Motor neuron (in vitro differentiated cells): ENCODE measurements around the gene SEH1L. TPM values are rescaled to one million over a fixed set of nuclear protein-coding genes. Genes with fewer than 3 reads are reported as not detected.

ENCODE experiments used
- ATAC-seq, 8 experiments: fragments of 200-7000 bp; cut with Tn5 transposase; replicated peaks in 6 of 8; 2 replicates each; pipeline ENCODE4 v1.8.0; 2021; ENCODE audit warnings: mild to moderate bottlenecking in 8 of 8, moderate library complexity in 8 of 8
- H3K27ac ChIP-seq, 2 donors: fragments of 250-450 bp; sonication (Bioruptor Pico); 2 replicates each; pipeline ENCODE4 v1.9.0; 2021; ENCODE audit warnings: antibody characterized with exemption in 2 of 2, mild to moderate bottlenecking in 2 of 2, moderate library complexity in 1 of 2
- H3K4me1 ChIP-seq, 2 donors: fragments of 250-450 bp; sonication (Bioruptor Pico); replicated peaks in 1 of 2; 2 replicates each; pipeline ENCODE4 v1.6.1; 2021; ENCODE audit warnings: antibody characterized with exemption in 2 of 2, mild to moderate bottlenecking in 2 of 2, moderate library complexity in 1 of 2
- H3K4me3 ChIP-seq, 5 donors: fragments of 250-450 bp; sonication (Bioruptor Pico); 2 replicates each; pipeline ENCODE4 v1.9.0; 2021; ENCODE audit warnings: antibody characterized with exemption in 5 of 5, mild to moderate bottlenecking in 5 of 5, moderate library complexity in 4 of 5
- WGBS, 10 experiments: fragments of 450-650 bp; shearing (Covaris generic); methylation state at CpG; one replicate each; pipeline ENCODE4 v1.0.0; 2022; 5-methylcytosine and 5-hydroxymethylcytosine counted together
- in situ Hi-C, 9 experiments: fragments of 400-800 bp; cut with MboI; loops; one replicate each; pipeline ENCODE4 v1.15.0; 2021; ENCODE audit warnings: low sequenced_read_pairs in 9 of 9, low pct_unique_long_range_greater_than_20kb in 2 of 9; ENCODE audit not compliant: unreplicated experiment in 9 of 9
- total RNA-seq, 8 experiments: library from RNA; unstranded; fragments of 300-600 nt; gene quantifications; 2 replicates each; pipeline versions ENCODE4 v1.2.3 to v1.2.4, GENCODE V29; 2022

Gene SEH1L
- total RNA-seq, 8 experiments from 2014 or later, result 11.9 to 51.6 (median 22.5) TPM

DNA sequence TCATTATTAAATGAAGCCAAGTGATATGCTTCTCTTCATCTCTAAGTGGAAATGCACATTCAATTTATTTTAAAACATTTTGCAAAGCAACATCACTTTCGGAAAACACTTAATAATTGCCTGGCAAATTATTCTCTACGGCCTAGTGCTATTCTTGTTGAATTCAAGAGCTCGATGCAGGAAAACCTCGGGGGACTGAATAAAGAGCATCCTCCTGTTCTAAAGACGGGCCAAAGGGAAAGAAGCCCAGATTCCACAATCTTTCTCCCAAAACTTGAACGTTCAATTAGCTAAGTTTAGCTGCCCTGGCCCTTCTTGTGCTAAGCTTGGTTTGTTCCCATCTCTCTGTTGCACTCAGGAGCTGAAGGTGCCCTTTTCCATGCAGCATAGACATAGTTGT, 23.2 kb upstream of the SEH1L start:
- H3K27ac ChIP-seq, result no peak overlapping the region
- peaks cover 0 to 3% of the 10 kb centered on the region in 2 donors for H3K4me1 ChIP-seq
- in situ Hi-C loops, result loop anchor here in 5 of 9 experiments (10.0 to 25.0 kb wide), 4 partner anchors 187 to 512 kb away; partner anchors contain the start of genes CEP76 (in 1 of the 5), PRELID3A (in 1 of the 5) and PSMG2 (in 1 of the 5)
- ATAC-seq, result no peak
- 42 to 79% (median 66%) methylated on average over 2 to 6 of the region's 6 CpGs; no CpG with 5 or more reads in 3 of the 10 experiments for WGBS, 10 experiments
- no peak overlapping the region for H3K4me3 ChIP-seq

DNA sequence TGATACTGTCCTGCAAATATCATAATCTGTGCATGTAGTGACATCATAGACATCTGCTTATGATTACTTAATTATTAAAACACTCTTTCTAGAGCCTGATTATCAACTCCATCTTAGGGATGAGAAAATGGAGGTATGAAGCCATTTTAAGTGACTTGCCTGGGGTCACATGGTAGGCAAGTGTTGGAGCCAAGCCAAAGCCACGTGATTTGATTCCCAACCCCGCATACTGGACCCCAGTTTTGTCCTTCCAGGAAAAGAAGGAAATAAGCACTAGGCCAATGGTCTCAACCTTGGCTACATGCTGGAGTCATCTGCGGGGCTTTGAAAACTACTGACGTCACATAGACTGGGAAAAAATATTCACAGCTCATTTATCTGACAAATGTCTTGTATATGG, 19.6 kb upstream of the SEH1L start:
- peaks cover under 1 to 3% of the 10 kb centered on the region in 2 donors for H3K4me1 ChIP-seq
- H3K4me3 ChIP-seq, result no peak overlapping the region
- 20 to 100% (median 83%) methylated on average over 1 to 4 of the region's 4 CpGs; no CpG with 5 or more reads in 1 of the 10 experiments for WGBS, 10 experiments
- H3K27ac ChIP-seq, result no peak overlapping the region
- in situ Hi-C loops, result loop anchor here in 5 of 9 experiments (10.0 to 25.0 kb wide), 4 partner anchors 191 to 516 kb away; partner anchors contain the start of genes CEP76 (in 1 of the 5), PRELID3A (in 1 of the 5) and PSMG2 (in 1 of the 5)
- no peak for ATAC-seq

DNA sequence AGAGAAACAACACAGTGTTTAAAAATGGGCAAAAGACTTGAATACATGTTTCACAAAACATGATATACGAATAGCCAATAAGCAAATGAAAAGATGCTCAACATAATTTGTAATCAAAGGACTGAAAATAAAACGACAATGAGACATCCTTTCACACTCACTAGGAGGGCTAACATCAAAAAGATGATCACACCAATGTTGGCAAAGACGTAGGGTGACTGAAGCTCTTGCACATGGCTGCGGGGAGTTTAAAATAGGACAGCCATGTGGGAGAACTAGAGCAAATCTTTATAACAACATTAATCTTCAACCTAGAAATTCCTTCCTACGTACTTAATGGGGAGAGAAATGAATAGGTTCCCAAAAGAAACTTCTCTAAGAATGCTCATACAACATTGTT, 19.2 kb upstream of the SEH1L start:
- in situ Hi-C loops, result loop anchor here in 5 of 9 experiments (10.0 to 25.0 kb wide), 4 partner anchors 191 to 516 kb away; partner anchors contain the start of genes CEP76 (in 1 of the 5), PRELID3A (in 1 of the 5) and PSMG2 (in 1 of the 5)
- Histone ChIP-seq H3K4me3 (no peak overlapping the region), H3K27ac (no peak overlapping the region), H3K4me1 (peaks cover 3 to 4% of the 10 kb centered on the region in 2 donors)
- ATAC-seq, result no peak
- 42 to 87% (median 75%) methylated on average over 2 to 5 of the region's 5 CpGs; no CpG with 5 or more reads in 1 of the 10 experiments for WGBS, 10 experiments

DNA sequence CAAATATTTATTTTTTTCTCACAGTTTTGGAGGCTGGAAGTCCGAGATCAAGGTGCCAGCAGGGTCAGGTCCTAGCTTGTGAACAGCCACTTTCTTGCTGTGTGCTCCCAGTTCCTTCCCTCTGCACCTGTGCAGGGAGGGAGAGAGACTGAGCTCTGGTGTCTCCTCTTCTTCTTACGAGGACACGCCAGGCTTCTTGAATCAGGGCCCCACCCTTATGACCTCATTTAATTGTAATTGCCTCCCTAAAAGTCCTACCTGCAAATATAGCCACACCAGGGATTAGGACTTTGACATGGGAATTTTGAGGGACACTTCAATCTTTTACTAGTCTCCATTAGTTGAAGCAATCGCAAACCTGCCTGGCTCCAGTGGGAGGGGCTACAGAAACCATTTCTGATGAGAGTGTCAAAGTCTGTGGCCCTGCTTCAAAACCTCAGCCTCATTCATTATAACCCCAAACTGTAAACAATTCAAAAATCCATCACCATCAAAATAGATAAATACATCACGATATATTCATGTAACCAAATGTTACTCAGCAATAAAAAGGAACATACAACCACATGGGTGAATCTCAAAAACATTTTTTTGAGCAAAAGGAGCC, 18.2 kb upstream of the SEH1L start:
- peaks cover 0 to 4% of the 10 kb centered on the region in 2 donors for H3K4me1 ChIP-seq
- H3K27ac ChIP-seq, result no peak overlapping the region
- in situ Hi-C loops, result loop anchor here in 8 of 9 experiments (5.0 to 25.0 kb wide), 6 partner anchors 192 to 517 kb away; partner anchors contain the start of genes CEP76 (in 1 of the 8), PRELID3A (in 1 of the 8) and PSMG2 (in 1 of the 8)
- ATAC-seq, result peak in 1 of 8 experiments; percentile 61
- no peak overlapping the region for H3K4me3 ChIP-seq
- WGBS, 10 experiments, result 43 to 100% (median 74%) methylated on average over 1 to 3 of the region's 5 CpGs; no CpG with 5 or more reads in 2 of the 10 experiments

DNA sequence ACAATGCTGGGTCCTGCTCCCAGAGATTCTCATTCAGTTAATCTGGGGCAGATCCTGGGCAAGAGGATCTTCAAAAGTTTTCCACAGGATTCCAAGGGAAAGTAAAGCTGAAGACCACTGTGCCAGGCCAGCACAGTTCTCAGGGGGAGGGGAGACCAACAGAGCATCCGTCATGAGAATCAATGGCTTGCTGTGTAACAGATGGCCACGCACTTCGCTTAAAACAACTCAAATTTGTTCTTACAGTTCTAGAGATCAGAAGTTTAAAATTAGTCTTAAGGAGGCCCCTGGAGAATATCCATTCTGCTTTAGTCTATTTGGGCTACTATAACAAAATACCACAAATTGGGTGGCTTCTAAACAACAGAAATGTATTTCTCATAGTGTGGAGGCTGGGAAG, 17.4 kb upstream of the SEH1L start:
- H3K4me3 ChIP-seq, result no peak overlapping the region
- no peak overlapping the region for H3K27ac ChIP-seq
- peaks cover 0 to 4% of the 10 kb centered on the region in 2 donors for H3K4me1 ChIP-seq
- ATAC-seq, result no peak
- WGBS, 10 experiments, result 0 to 100% (median 94%) methylated on average over 1 to 3 of the region's 3 CpGs; no CpG with 5 or more reads in 5 of the 10 experiments
- in situ Hi-C loops, result loop anchor here in 7 of 9 experiments (5.0 to 25.0 kb wide), 6 partner anchors 193 to 518 kb away; partner anchors contain the start of genes CEP76 (in 1 of the 7), PRELID3A (in 1 of the 7) and PSMG2 (in 1 of the 7)

DNA sequence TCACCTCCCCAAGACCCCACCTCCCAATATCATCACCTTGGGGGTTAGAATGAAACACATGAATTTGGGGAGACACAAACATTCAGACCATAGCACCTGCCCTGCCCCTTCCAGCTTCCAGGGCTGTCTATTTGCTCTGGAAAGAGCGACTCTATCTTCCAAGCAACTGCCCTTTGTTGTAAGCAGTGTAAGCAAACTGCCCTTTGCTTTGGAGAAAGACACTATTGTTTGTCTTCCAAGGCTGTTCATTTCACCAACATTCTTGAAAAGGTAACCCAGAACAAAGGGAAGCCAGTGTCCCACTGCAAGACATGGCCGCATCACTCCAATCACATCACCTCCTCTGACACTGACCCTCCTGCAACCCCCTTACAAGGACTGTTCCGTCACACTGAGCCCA, 16.9 kb upstream of the SEH1L start:
- peaks cover 0 to 4% of the 10 kb centered on the region in 2 donors for H3K4me1 ChIP-seq
- in situ Hi-C loops, result loop anchor here in 7 of 9 experiments (5.0 to 25.0 kb wide), 6 partner anchors 194 to 519 kb away; partner anchors contain the start of genes CEP76 (in 1 of the 7), PRELID3A (in 1 of the 7) and PSMG2 (in 1 of the 7)
- H3K4me3 ChIP-seq, result no peak overlapping the region
- ATAC-seq, result no peak
- 20 to 100% (median 86%) methylated on average over 1 to 2 of the region's 3 CpGs; no CpG with 5 or more reads in 7 of the 10 experiments for WGBS, 10 experiments
- no peak overlapping the region for H3K27ac ChIP-seq

DNA sequence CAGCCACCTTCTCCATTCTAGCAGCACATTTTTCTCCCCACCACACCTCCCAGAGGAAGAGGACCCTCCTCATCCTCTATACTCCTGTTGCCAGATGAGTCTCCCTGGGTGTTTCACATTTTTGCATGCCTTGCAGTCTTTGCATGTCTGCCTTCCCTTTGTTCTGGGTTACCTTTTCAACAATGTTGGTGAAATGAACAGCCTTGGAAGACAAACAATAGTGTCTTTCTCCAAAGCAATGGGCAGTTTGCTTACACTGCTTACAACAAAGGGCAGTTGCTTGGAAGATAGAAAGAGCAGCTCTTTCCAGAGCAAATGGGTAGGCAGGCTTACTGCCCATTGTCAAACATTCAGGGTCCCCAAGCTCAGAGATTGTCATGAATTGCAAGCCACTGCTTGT, 14.5 kb upstream of the SEH1L start:
- Histone ChIP-seq H3K4me1 (peaks cover 0 to 4% of the 10 kb centered on the region in 2 donors), H3K4me3 (no peak overlapping the region), H3K27ac (no peak overlapping the region)
- in situ Hi-C loops, result loop anchor here in 7 of 9 experiments (5.0 to 25.0 kb wide), 6 partner anchors 196 to 521 kb away; partner anchors contain the start of genes CEP76 (in 1 of the 7), PRELID3A (in 1 of the 7) and PSMG2 (in 1 of the 7)
- peak in 1 of 8 experiments; percentile 58 for ATAC-seq

DNA sequence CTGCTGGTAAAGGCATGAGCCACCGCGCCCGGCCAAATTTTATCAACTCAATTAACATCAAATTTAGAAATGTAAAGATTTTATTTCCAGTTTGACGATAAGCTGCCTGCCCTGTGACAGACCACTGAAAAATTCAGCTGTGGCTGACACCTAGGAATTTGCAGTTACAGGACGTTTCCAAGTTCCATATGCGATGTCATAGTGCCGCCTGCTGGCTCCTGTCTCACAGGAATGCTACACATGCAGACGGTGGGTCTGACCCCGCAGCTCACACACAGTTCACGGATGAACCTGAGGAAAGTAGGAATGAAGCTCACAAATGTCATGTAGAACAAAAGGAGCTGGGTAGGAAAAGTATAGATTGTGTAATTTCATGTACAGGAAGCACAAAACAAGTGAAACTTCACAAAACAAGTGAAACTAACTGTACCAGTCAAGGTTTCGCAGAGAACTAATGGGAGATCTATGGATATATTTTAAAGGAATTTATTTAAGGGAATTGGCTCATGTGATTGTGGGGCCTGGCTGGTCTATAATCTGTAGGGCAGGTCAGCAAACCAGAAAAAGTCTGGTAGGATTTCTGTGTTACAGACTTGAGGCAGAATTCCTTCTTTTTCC, 13.2 kb upstream of the SEH1L start:
- in situ Hi-C loops, result loop anchor here in 7 of 9 experiments (5.0 to 25.0 kb wide), 6 partner anchors 197 to 522 kb away; partner anchors contain the start of genes CEP76 (in 1 of the 7), PRELID3A (in 1 of the 7) and PSMG2 (in 1 of the 7)
- Histone ChIP-seq H3K27ac (no peak overlapping the region), H3K4me3 (no peak overlapping the region), H3K4me1 (peaks cover 0 to 4% of the 10 kb centered on the region in 2 donors)
- peak; percentile 89 to 99 (median 93) for ATAC-seq
- 11 to 100% (median 36%) methylated on average over 1 to 11 of the region's 11 CpGs; no CpG with 5 or more reads in 2 of the 10 experiments for WGBS, 10 experiments

DNA sequence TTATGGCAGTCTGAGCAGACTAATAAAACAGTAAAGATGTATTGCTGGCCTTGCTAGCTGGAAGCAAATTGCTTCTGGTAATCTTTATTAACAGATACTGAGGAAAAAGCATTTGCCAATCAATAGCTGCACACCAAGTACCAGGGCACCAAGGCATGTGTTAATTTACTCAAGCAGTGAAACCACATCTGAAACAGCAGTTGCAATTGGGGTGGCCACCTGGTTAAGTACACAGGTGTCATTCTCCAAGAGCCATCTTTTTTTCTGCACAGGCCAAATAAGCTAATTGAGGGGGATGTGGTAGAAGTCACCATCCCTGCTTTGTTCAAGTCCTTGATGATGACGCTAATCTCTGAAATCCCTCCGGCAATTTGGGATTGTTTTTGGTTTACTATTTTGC, 8.6 kb upstream of the SEH1L start:
- WGBS, 10 experiments, result 86 to 100% (median 100%) methylated on average over 2 of the region's 2 CpGs; no CpG with 5 or more reads in 3 of the 10 experiments

DNA sequence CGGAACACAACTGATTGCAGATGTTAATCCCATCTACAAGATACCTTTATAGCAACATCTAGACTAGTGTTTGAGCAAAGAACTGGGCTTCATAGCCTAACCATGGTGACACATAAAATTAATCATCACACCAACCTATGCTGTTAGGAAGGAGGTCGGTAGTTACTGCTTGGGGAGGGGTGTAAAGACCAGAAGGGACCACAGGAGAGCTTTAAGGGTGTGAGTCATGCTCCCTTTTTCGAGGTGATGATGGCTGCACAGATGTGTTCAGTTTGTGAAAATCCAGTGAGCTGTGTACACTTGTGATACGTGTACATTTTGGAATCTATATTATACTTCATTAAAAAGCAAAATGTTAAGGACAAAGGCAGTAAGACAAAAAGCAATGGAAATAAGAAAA, 4.6 kb upstream of the SEH1L start:
- in situ Hi-C loops, result loop anchor here in 4 of 9 experiments (25.0 kb wide), 3 partner anchors 206 to 531 kb away; partner anchors contain the start of genes CEP76 (in 1 of the 4), PRELID3A (in 1 of the 4) and PSMG2 (in 1 of the 4)
- no peak for ATAC-seq
- WGBS, 10 experiments, result 23 to 100% (median 71%) methylated on average over 1 to 4 of the region's 4 CpGs; no CpG with 5 or more reads in 1 of the 10 experiments
- no peak overlapping the region for H3K27ac ChIP-seq
- H3K4me3 ChIP-seq, result no peak overlapping the region
- peaks cover 5 to 7% of the 10 kb centered on the region in 2 donors for H3K4me1 ChIP-seq

More for the DNA sequence above, 8.6 kb upstream of the SEH1L start:
- in situ Hi-C loops, result loop anchor here in 6 of 9 experiments (10.0 to 25.0 kb wide), 5 partner anchors 202 to 527 kb away; partner anchors contain the start of genes CEP76 (in 1 of the 6), PRELID3A (in 1 of the 6) and PSMG2 (in 1 of the 6)
- H3K27ac ChIP-seq, result no peak overlapping the region
- H3K4me1 ChIP-seq, result no peaks in the 10 kb centered on the region
- no peak overlapping the region for H3K4me3 ChIP-seq
- ATAC-seq, result no peak

DNA sequence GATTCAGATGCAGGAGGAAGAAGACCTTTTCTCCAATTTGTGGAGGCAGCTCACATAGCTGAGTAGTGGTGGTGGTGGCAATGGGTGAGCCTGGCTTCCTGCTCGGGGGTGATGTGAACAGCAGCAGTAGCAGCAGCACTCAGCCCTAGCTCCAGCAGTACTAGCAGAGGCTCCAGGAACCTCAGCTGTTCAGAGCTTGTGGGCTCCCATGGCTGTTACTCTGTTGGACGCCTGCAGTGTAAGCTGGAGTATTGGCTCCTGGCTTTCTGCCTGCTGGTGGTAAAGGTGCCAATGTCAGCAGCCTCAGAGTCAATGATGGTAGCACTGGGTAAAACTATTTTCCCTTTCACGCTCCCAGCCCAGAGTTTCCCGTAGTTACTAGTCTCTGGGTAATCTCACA, 3.1 kb upstream of the SEH1L start:
- Histone ChIP-seq H3K27ac (no peak overlapping the region), H3K4me1 (peaks cover 5 to 11% of the 10 kb centered on the region in 2 donors), H3K4me3 (no peak overlapping the region)
- in situ Hi-C loops, result loop anchor here in 4 of 9 experiments (25.0 kb wide), 3 partner anchors 207 to 532 kb away; partner anchors contain the start of genes CEP76 (in 1 of the 4), PRELID3A (in 1 of the 4) and PSMG2 (in 1 of the 4)
- no peak for ATAC-seq
- WGBS, 10 experiments, result 34 to 100% (median 90%) methylated on average over 1 to 4 of the region's 4 CpGs; no CpG with 5 or more reads in 2 of the 10 experiments
